SH-SY5Y (cell line): ENCODE results near the gene MEIOC.

Source experiments
- GATA2 ChIP-seq: IDR thresholded peaks from 2 replicates; pipeline ENCODE4 v1.6.1; 2011; ENCODE audit warnings: mild to moderate bottlenecking, low read depth, low read length
- GATA3 ChIP-seq: IDR thresholded peaks from 2 replicates; pipeline ENCODE4 v1.6.1; 2011; ENCODE audit warnings: low read depth, mild to moderate bottlenecking, low read length, moderate library complexity

GRCh38 chr17:44664867-44665266 lies 8.6 kb downstream of the MEIOC start:
- TF ChIP-seq GATA3 = no peak; the same call in 1 of the 2 replicates
- TF ChIP-seq GATA2 = no peak
